ENCODE results near the gene SH2D3A.
A peak's percentile ranks its signal among the peaks of the same experiment; 100 is the strongest.

Gene SH2D3A

GRCh38 chr19:6708346-6708745, 58.9 kb downstream of the SH2D3A start:
- no peaks in the 10 kb centered on the region for H3K9me3 ChIP-seq (ENCODE audit: control insufficient read depth, insufficient read depth, low read depth, low read length)
- POLR2A ChIA-PET = no interaction called here
- H3K36me3 ChIP-seq (ENCODE audit: control insufficient read depth in 2 of 2, insufficient read depth in 1 of 2, low read length in 2 of 2) = no peaks in the 10 kb centered on the region
- H3K4me1 ChIP-seq (ENCODE audit: control insufficient read depth, insufficient read depth, low read length) = no peaks in the 10 kb centered on the region
- no peak overlapping the region for H3K27ac ChIP-seq (ENCODE audit: extremely low read depth, low read depth, low read length)
- no peak overlapping the region for H3K4me3 ChIP-seq (ENCODE audit: low read depth, low read length)
- CTCF ChIA-PET = interaction anchor here (0.6 kb wide), 1 partner anchor 242 kb away, joined by 6 read pairs; no protein-coding TSS in a partner anchor
- TF ChIP-seq ZNF560 (tag by site-specific recombination; IDR thresholded peaks at IDR 0.05; ENCODE audit: borderline replicate concordance) (no peak), ZNF585B (tag by site-specific recombination; IDR thresholded peaks at IDR 0.05) (no peak), PRDM1 (tag by site-specific recombination; IDR thresholded peaks at IDR 0.05) (peak; percentile 38; the same call in 1 of the 2 replicates), ZFP3 (tag by site-specific recombination; IDR thresholded peaks at IDR 0.05; ENCODE audit: low read depth) (no peak), ZNF366 (tag by site-specific recombination; conservative IDR thresholded peaks at IDR 0.05) (peak; percentile 93), ZNF302 (tag by site-specific recombination; IDR thresholded peaks at IDR 0.05; ENCODE audit: low read depth) (no peak), ZNF114 (tag by site-specific recombination; IDR thresholded peaks at IDR 0.05) (no peak), ZXDB (tag by site-specific recombination; IDR thresholded peaks at IDR 0.05) (no peak), TCF7L2 (IDR thresholded peaks at IDR 0.05; ENCODE audit: borderline replicate concordance, low read depth, low read length) (no peak), ZNF266 (tag by site-specific recombination; IDR thresholded peaks at IDR 0.05; ENCODE audit: low read depth) (no peak), ZNF121 (tag by site-specific recombination; IDR thresholded peaks at IDR 0.05) (no peak), ZNF184 (tag by site-specific recombination; IDR thresholded peaks at IDR 0.05) (no peak), ZNF426 (tag by site-specific recombination; IDR thresholded peaks at IDR 0.05) (no peak)

GRCh38 chr19:6707658-6708018, 59.6 kb downstream of the SH2D3A start:
- ChIA-PET CTCF (no interaction called here), POLR2A (no interaction called here)
- Histone ChIP-seq H3K9me3 (ENCODE audit: control insufficient read depth, insufficient read depth, low read depth, low read length) (no peaks in the 10 kb centered on the region), H3K4me3 (ENCODE audit: low read depth, low read length) (no peak overlapping the region), H3K36me3 (ENCODE audit: control insufficient read depth in 2 of 2, insufficient read depth in 1 of 2, low read length in 2 of 2) (no peaks in the 10 kb centered on the region), H3K4me1 (ENCODE audit: control insufficient read depth, insufficient read depth, low read length) (no peaks in the 10 kb centered on the region), H3K27ac (ENCODE audit: extremely low read depth, low read depth, low read length) (no peak overlapping the region)
- no peak for TF ChIP-seq ZBTB10 (tag by site-specific recombination; IDR thresholded peaks at IDR 0.05)
- no peak for TF ChIP-seq ZNF292 (tag by site-specific recombination; IDR thresholded peaks at IDR 0.05; ENCODE audit: borderline replicate concordance, low read depth)
- TF ChIP-seq ZNF549 (tag by site-specific recombination; IDR thresholded peaks at IDR 0.05) = no peak
- no peak for TF ChIP-seq ZNF2 (tag by site-specific recombination; IDR thresholded peaks at IDR 0.05)
- no peak for TF ChIP-seq ZNF677 (tag by site-specific recombination; IDR thresholded peaks at IDR 0.05)
- no peak for TF ChIP-seq KLF1 (tag by site-specific recombination; IDR thresholded peaks at IDR 0.05)
- no peak for TF ChIP-seq ZSCAN16 (tag by site-specific recombination; IDR thresholded peaks at IDR 0.05)
- no peak for TF ChIP-seq ZNF645 (tag by site-specific recombination; IDR thresholded peaks at IDR 0.05)
- TF ChIP-seq RBAK (tag by site-specific recombination; IDR thresholded peaks at IDR 0.05) = no peak
- no peak for TF ChIP-seq ZEB2 (tag by site-specific recombination; IDR thresholded peaks at IDR 0.05)
- no peak for TF ChIP-seq ZNF776 (tag by site-specific recombination; IDR thresholded peaks at IDR 0.05; ENCODE audit: borderline replicate concordance)
- no peak for TF ChIP-seq GFI1B (tag by site-specific recombination; IDR thresholded peaks at IDR 0.05)
- TF ChIP-seq ATF2 (tag by site-specific recombination; IDR thresholded peaks at IDR 0.05; ENCODE audit: low read depth) = no peak
- TF ChIP-seq TCF7L2 (IDR thresholded peaks at IDR 0.05; ENCODE audit: borderline replicate concordance, low read depth, low read length) = no peak
- no peak for TF ChIP-seq ZSCAN5A (tag by site-specific recombination; IDR thresholded peaks at IDR 0.05)
- no peak for TF ChIP-seq BCL6B (tag by site-specific recombination; IDR thresholded peaks at IDR 0.05)
- TF ChIP-seq ZNF214 (tag by site-specific recombination; IDR thresholded peaks at IDR 0.05; ENCODE audit: borderline replicate concordance) = no peak

Measured in HEK293 (cell line).